ENCODE measurements around the gene RGL2.
"Not testable (repeated sequence)": the region's sequence is repeated elsewhere in the genome, so short reads cannot be mapped to it uniquely, and the experiment has no call there.

GRCh38 chr6:33346972-33347371, 48.2 kb upstream of the RGL2 start:
- not testable (repeated sequence) for TF ChIP-seq CTCF (IDR thresholded peaks at IDR 0.05; ENCODE audit: insufficient read depth, low read length); REST (IDR thresholded peaks at IDR 0.05; ENCODE audit: insufficient replicate concordance, low read depth)
